Muscle of arm (tissue), 12 donors: ENCODE measurements around the gene BSPH1. TPM values are rescaled to one million over a fixed set of nuclear protein-coding genes. Genes with fewer than 3 reads are reported as not detected.
"Not testable (repeated sequence)": the region's sequence is repeated elsewhere in the genome, so short reads cannot be mapped to it uniquely, and the experiment has no call there.

Experiments
- DNase-seq: peaks from one replicate; pipeline ENCODE4 v3.0.0-alpha.2; 2013
- polyA plus RNA-seq, 12 donors: library from polyadenylated mRNA; unstranded; fragments of 120-200 nt; gene quantifications; one replicate each; pipeline ENCODE4 v1.2.1, GENCODE V29; 2013; ENCODE audit not compliant: insufficient read length in 12 of 12

The BSPH1 gene
- polyA plus RNA-seq, 12 donors, result not detected

GRCh38 chr19:47928581-47928980 is 63.4 kb downstream of the BSPH1 start:
- DNase-seq, result not testable (repeated sequence)

- DNase-seq, result not testable (repeated sequence)
Observed at GRCh38 chr19:47920107-47920506, 71.9 kb downstream of the BSPH1 start.

Other genes starting within 250 kb of the BSPH1 start
- gene NOP53, start 246.6 kb downstream of the BSPH1 start, polyA plus RNA-seq, result 100 to 1,000 TPM in 11 of 12 donors, not detected in 1; 369 to 542 (median 460) TPM
- 1,000 to 10,000 TPM in 1 of 12 donors, 100 to 1,000 TPM in 10, not detected in 1; 396 to 1,057 (median 885) TPM for gene SELENOW, start 213.5 kb downstream of the BSPH1 start, polyA plus RNA-seq
- gene TPRX1, start 187.6 kb downstream of the BSPH1 start, polyA plus RNA-seq, result under 1 TPM in 1 of 12 donors, not detected in 11; 0.09 TPM
- gene CRX, start 170.2 kb downstream of the BSPH1 start, polyA plus RNA-seq, result under 1 TPM in 4 of 12 donors, not detected in 8; 0.04 to 0.08 (median 0.05) TPM
- gene TPRX2, start 132.9 kb downstream of the BSPH1 start, polyA plus RNA-seq, result not detected
- under 1 TPM in 3 of 12 donors, not detected in 9; 0.08 to 0.33 (median 0.14) TPM for gene SULT2A1, start 105.9 kb downstream of the BSPH1 start, polyA plus RNA-seq
- not detected for gene ELSPBP1, start 2.5 kb upstream of the BSPH1 start, polyA plus RNA-seq
- gene CABP5, start 51.9 kb upstream of the BSPH1 start, polyA plus RNA-seq, result not detected
- 10 to 100 TPM in 11 of 12 donors, not detected in 1; 15.2 to 85.8 (median 46.0) TPM for gene PLA2G4C, start 118.6 kb upstream of the BSPH1 start, polyA plus RNA-seq
- 10 to 100 TPM in 11 of 12 donors, not detected in 1; 16.7 to 50.4 (median 27.4) TPM for gene LIG1, start 178.2 kb upstream of the BSPH1 start, polyA plus RNA-seq
- 10 to 100 TPM in 1 of 12 donors, 1 to 10 TPM in 10, not detected in 1; 3.9 to 12.9 (median 5.0) TPM for gene ZSWIM9, start 178.5 kb upstream of the BSPH1 start, polyA plus RNA-seq